IMR-90 (cell line): ENCODE measurements around the gene IGFL3. TPM values are rescaled to one million over a fixed set of nuclear protein-coding genes. Genes with fewer than 3 reads are reported as not detected.

Source experiments
- ATAC-seq: fragments of 200-7000 bp; cut with Tn5 transposase; 2 replicates; pipeline ENCODE4 v1.9.1; 2020; ENCODE audit warnings: low read depth, mild to moderate bottlenecking, moderate library complexity
- BruUV-seq: library from RNA; stranded (reverse); fragments of 400-500 nt; replicated peaks from 2 replicates; lab custom pipeline; 2021; lab: Mats Ljungman, UMichigan
- CTCF ChIA-PET: fragments of 300-600 bp; formaldehyde crosslinking; extraction: SDS; loops from one replicate; lab custom pipeline; 2021; ENCODE audit warnings: antibody characterized with exemption; lab: Yijun Ruan, JAX
- POLR2A ChIA-PET: fragments of 300-600 bp; sonication (Branson Sonifier 250); formaldehyde crosslinking; loops from one replicate; lab custom pipeline; 2022; ENCODE audit warnings: antibody characterized with exemption; ENCODE audit not compliant: unreplicated experiment; lab: Charles Lee
- DNase-seq: peaks from one replicate; pipeline ENCODE4 v3.0.0; 2013
- H2AFZ ChIP-seq: replicated peaks from 2 replicates; pipeline ENCODE3; 2013; ENCODE audit warnings: low read length, mild to moderate bottlenecking; ENCODE audit not compliant: poor library complexity
- H2AK5ac ChIP-seq: 2 replicates; pipeline ENCODE4 v1.6.1; 2013; ENCODE audit warnings: low read depth, low read length, inconsistent platforms
- H2AK9ac ChIP-seq: replicated peaks from 2 replicates; pipeline ENCODE3; 2013; ENCODE audit warnings: mild to moderate bottlenecking, low read depth, low read length, moderate library complexity; ENCODE audit not compliant: poor library complexity
- H2BK120ac ChIP-seq: 2 replicates; pipeline ENCODE4 v1.6.1; 2013; ENCODE audit warnings: low read depth, low read length, inconsistent platforms
- H2BK15ac ChIP-seq: 3 replicates; pipeline ENCODE4 v1.6.1; 2013; ENCODE audit warnings: low read depth, low read length, inconsistent platforms
- H2BK20ac ChIP-seq: 2 replicates; pipeline ENCODE4 v1.6.1; 2013; ENCODE audit warnings: low read depth, mild to moderate bottlenecking, inconsistent platforms, low read length, moderate library complexity
- H2BK5ac ChIP-seq: 2 replicates; pipeline ENCODE4 v1.6.1; 2013; ENCODE audit warnings: mild to moderate bottlenecking, low read depth, low read length, inconsistent platforms; ENCODE audit not compliant: poor library complexity, severe bottlenecking
- H3K14ac ChIP-seq: replicated peaks from 2 replicates; pipeline ENCODE4 v1.6.1; 2013; ENCODE audit warnings: low read depth, low read length, inconsistent platforms
- H3K18ac ChIP-seq: 2 replicates; pipeline ENCODE4 v1.6.1; 2013; ENCODE audit warnings: low read depth, low read length, control low read depth
- H3K23ac ChIP-seq: 2 replicates; pipeline ENCODE4 v1.6.1; 2013; ENCODE audit warnings: low read depth, low read length, inconsistent platforms
- H3K27ac ChIP-seq: 2 replicates; pipeline ENCODE4 v1.5.1; 2013; ENCODE audit warnings: mild to moderate bottlenecking, control low read depth, low read length; ENCODE audit not compliant: insufficient read depth
- H3K27me3 ChIP-seq: 2 replicates; pipeline ENCODE4 v1.6.1; 2013; ENCODE audit warnings: low read length; ENCODE audit not compliant: control insufficient read depth, insufficient read depth
- H3K36me3 ChIP-seq: 2 replicates; pipeline ENCODE4 v1.6.1; 2013; ENCODE audit warnings: low read length, mixed read lengths; ENCODE audit not compliant: control insufficient read depth, insufficient read depth
- H3K4ac ChIP-seq: 2 replicates; pipeline ENCODE4 v1.6.1; 2013; ENCODE audit warnings: low read depth, low read length, inconsistent platforms
- H3K4me1 ChIP-seq: 2 replicates; pipeline ENCODE4 v1.6.1; 2013; ENCODE audit warnings: low read length, mixed read lengths; ENCODE audit not compliant: control insufficient read depth, insufficient read depth
- H3K4me2 ChIP-seq: 2 replicates; pipeline ENCODE4 v1.6.1; 2013; ENCODE audit warnings: low read depth, mild to moderate bottlenecking, control low read depth, low read length, moderate library complexity
- H3K4me3 ChIP-seq: 2 replicates; pipeline ENCODE4 v1.5.1; 2013; ENCODE audit warnings: low read depth, mild to moderate bottlenecking, control low read depth, low read length, moderate library complexity; ENCODE audit not compliant: insufficient read depth
- H3K56ac ChIP-seq: 2 replicates; pipeline ENCODE4 v1.6.1; 2013; ENCODE audit warnings: low read length, inconsistent platforms; ENCODE audit not compliant: insufficient read depth; ENCODE audit errors: extremely low read depth
- H3K79me1 ChIP-seq, 2 experiments: 2 replicates each; pipeline ENCODE4 v1.6.1; 2013; ENCODE audit warnings: low read length in 2 of 2, inconsistent platforms in 1 of 2, low read depth in 1 of 2
- H3K9ac ChIP-seq: 2 replicates; pipeline ENCODE4 v1.6.1; 2013; ENCODE audit warnings: low read depth, low read length, control low read depth
- H3K9me1 ChIP-seq: 2 replicates; pipeline ENCODE4 v1.6.1; 2013; ENCODE audit warnings: low read length, inconsistent platforms; ENCODE audit not compliant: insufficient read depth
- H3K9me3 ChIP-seq: 2 replicates; pipeline ENCODE4 v1.6.1; 2013; ENCODE audit warnings: low read length; ENCODE audit not compliant: control insufficient read depth, insufficient read depth
- H4K20me1 ChIP-seq: 2 replicates; pipeline ENCODE4 v1.6.1; 2013; ENCODE audit warnings: low read length, inconsistent platforms; ENCODE audit not compliant: insufficient read depth
- H4K5ac ChIP-seq: 2 replicates; pipeline ENCODE4 v1.6.1; 2013; ENCODE audit warnings: mild to moderate bottlenecking, low read depth, low read length, control low read depth
- H4K8ac ChIP-seq, 2 experiments: 2 replicates each; pipeline ENCODE4 v1.6.1; 2013; ENCODE audit warnings: low read depth in 2 of 2, low read length in 2 of 2, control low read depth in 1 of 2, inconsistent platforms in 1 of 2
- H4K91ac ChIP-seq: 2 replicates; pipeline ENCODE4 v1.6.1; 2013; ENCODE audit warnings: low read depth, low read length, inconsistent platforms; ENCODE audit not compliant: insufficient read depth
- CHD1 ChIP-seq: IDR thresholded peaks from 2 replicates; pipeline ENCODE4 v1.6.1; 2012; ENCODE audit warnings: low read depth, low read length, improper control_type of control experiment
- MXI1 ChIP-seq: IDR thresholded peaks from 2 replicates; pipeline ENCODE4 v1.6.1; 2012; ENCODE audit warnings: low read depth, mild to moderate bottlenecking, low read length, moderate library complexity, borderline replicate concordance
- POLR2A ChIP-seq: IDR thresholded peaks from 2 replicates; pipeline ENCODE4 v1.6.1; 2012; ENCODE audit warnings: mild to moderate bottlenecking, low read depth, low read length
- RAD21 ChIP-seq: IDR thresholded peaks from 2 replicates; pipeline ENCODE4 v1.6.1; 2012; ENCODE audit warnings: low read length, improper control_type of control experiment
- RCOR1 ChIP-seq: IDR thresholded peaks from 2 replicates; pipeline ENCODE4 v1.6.1; 2012; ENCODE audit warnings: mild to moderate bottlenecking, low read length, improper control_type of control experiment; ENCODE audit not compliant: insufficient replicate concordance
- WGBS, 2 experiments: methylation state at CpG; one replicate each; pipeline versions ENCODE4 v1.1.5 to v1.1.7; 2013; ENCODE audit warnings: missing lambda C conversion rate in 2 of 2; ENCODE audit not compliant: insufficient read length in 1 of 2; ENCODE audit errors: extremely low coverage in 2 of 2; 5-methylcytosine and 5-hydroxymethylcytosine counted together
- dilution Hi-C: fragments of 300-500 bp; cut with HindIII; formaldehyde crosslinking; loops from one replicate; pipeline ENCODE4 v1.14.3; 2018; ENCODE audit warnings: low sequenced_read_pairs; ENCODE audit not compliant: unreplicated experiment
- in situ Hi-C: fragments of 300-500 bp; cut with MboI; formaldehyde crosslinking; loops from 3 replicates; pipeline ENCODE4 v1.14.3; 2019; ENCODE audit warnings: low sequenced_read_pairs, inconsistent platforms, mixed read lengths
- intact Hi-C: fragments of 100-400 bp; cut with micrococcal nuclease; formaldehyde crosslinking; loops from 2 replicates; pipeline ENCODE4 v1.10.0; 2022
- polyA plus RNA-seq, 3 experiments: library from polyadenylated mRNA; depleted of rRNA; stranded (reverse); fragments of >200 nt; gene quantifications; 2 replicates each; pipeline ENCODE4 v1.2.3, GENCODE V29; 2012; ENCODE audit warnings: low replicate concordance in 1 of 3
- total RNA-seq: library from RNA; depleted of rRNA; stranded (reverse); fragments of >200 nt; gene quantifications from 2 replicates; pipeline ENCODE4 v1.2.3, GENCODE V29; 2012
- TF ChIP-seq, protein P1 (sequence below): fragments of 150-350 bp; IDR thresholded peaks from 2 replicates; pipeline ENCODE4 v1.6.1; 2017; ENCODE audit warnings: mild to moderate bottlenecking, antibody characterized with exemption, low read length, low read depth

IGFL3 gene
- total and polyA plus RNA-seq, 2 of the 4 experiments (the other 2 are of a cell fraction) = not detected

DNA sequence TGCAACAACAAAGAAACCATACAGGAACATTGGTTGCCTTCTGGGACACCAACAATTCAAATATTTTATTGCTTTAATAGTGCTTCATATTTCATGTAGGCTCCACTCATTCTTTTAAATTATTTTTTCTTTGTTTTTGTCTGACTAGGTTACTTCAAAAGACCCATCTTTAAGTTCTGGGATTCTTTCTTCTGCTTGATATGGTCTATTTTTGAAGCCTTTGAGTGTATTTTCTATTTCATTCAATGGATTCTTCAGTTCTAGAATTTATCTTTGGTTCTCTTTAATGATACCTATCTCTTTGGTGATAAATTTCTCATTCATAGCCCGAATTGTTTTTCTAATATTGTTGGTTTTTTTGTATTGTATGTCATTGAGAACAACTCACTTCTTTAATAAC is 38.6 kb downstream of the IGFL3 start:
- H3K4me2 ChIP-seq = no peak overlapping the region
- dilution Hi-C loops (no loop called here), intact Hi-C loops (no loop called here), in situ Hi-C loops (no loop called here)
- H3K56ac ChIP-seq = no peak overlapping the region
- ChIA-PET CTCF (interaction anchor here (0.6 kb wide), 1 partner anchor 456 kb away, joined by 3 read pairs; no protein-coding TSS in a partner anchor), POLR2A (no interaction called here)
- no peak overlapping the region for H3K4ac ChIP-seq
- no peak overlapping the region for H2AFZ ChIP-seq
- BruUV-seq = no TSS peak
- H3K9ac ChIP-seq = no peak overlapping the region
- peaks cover 1% of the 10 kb centered on the region; the same call in 1 of the 2 replicates for H3K9me1 ChIP-seq
- H4K5ac ChIP-seq = no peak overlapping the region
- H3K18ac ChIP-seq = no peak overlapping the region
- no CpG with 5 or more reads among the region's 1 CpG for WGBS, 2 experiments
- H3K4me3 ChIP-seq = no peak overlapping the region
- H3K79me1 ChIP-seq = no peaks in the 10 kb centered on the region
- no peaks in the 10 kb centered on the region for H3K36me3 ChIP-seq
- peaks cover 2% of the 10 kb centered on the region; the same call in 1 of the 2 replicates for H4K20me1 ChIP-seq
- H2BK20ac ChIP-seq = no peak overlapping the region
- peaks cover 29% of the 10 kb centered on the region for H3K27me3 ChIP-seq
- DNase-seq (no peak), ATAC-seq (no peak)
- H2BK5ac ChIP-seq = no peak overlapping the region
- H2AK5ac ChIP-seq = no peak overlapping the region
- H4K8ac ChIP-seq = no peak overlapping the region
- no peak overlapping the region for H3K23ac ChIP-seq
- no peak overlapping the region for H2BK120ac ChIP-seq
- H2AK9ac ChIP-seq = no peak overlapping the region
- no peak overlapping the region for H2BK15ac ChIP-seq
- TF ChIP-seq RAD21 (no peak), CHD1 (no peak), RCOR1 (no peak), POLR2A (no peak), MXI1 (no peak)
- TF ChIP-seq, protein P1, sequence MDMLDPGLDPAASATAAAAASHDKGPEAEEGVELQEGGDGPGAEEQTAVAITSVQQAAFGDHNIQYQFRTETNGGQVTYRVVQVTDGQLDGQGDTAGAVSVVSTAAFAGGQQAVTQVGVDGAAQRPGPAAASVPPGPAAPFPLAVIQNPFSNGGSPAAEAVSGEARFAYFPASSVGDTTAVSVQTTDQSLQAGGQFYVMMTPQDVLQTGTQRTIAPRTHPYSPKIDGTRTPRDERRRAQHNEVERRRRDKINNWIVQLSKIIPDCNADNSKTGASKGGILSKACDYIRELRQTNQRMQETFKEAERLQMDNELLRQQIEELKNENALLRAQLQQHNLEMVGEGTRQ = no peak
- H3K14ac ChIP-seq = no peak overlapping the region
- no peak overlapping the region for H3K27ac ChIP-seq
- H3K9me3 ChIP-seq = peaks cover 17% of the 10 kb centered on the region
- no peak overlapping the region for H4K91ac ChIP-seq
- H3K4me1 ChIP-seq = 0 out of 2 replicates have a peak, but pooled peaks cover 2% of the 10 kb centered on the region
